Left lobe of liver (tissue), 2 donors: ENCODE data around the gene PAPSS2. TPM values are rescaled to one million over a fixed set of nuclear protein-coding genes. Genes with fewer than 3 reads are reported as not detected.
"Not testable (repeated sequence)": the region's sequence is repeated elsewhere in the genome, so short reads cannot be mapped to it uniquely, and the experiment has no call there.

Experiments used
- ATAC-seq: fragments of 200-7000 bp; cut with Tn5 transposase; one replicate; pipeline ENCODE4 v1.9.1; 2020; ENCODE audit warnings: mild to moderate bottlenecking, moderate library complexity
- DNase-seq: peaks from one replicate; pipeline ENCODE4 v3.0.0-alpha.2; 2020; ENCODE audit warnings: low spot score
- total RNA-seq: library from RNA; stranded (reverse); gene quantifications from one replicate; pipeline ENCODE4 v1.2.1, GENCODE V29; 2021
- donor health status: DM: no; HTN: no; CAD: no; lungs with moderate emphysema.
- donor health status: DM: no; HTN: yes; CAD: no.

PAPSS2 gene
- total RNA-seq, 1 donor from 2014 or later, result 120 TPM

DNA sequence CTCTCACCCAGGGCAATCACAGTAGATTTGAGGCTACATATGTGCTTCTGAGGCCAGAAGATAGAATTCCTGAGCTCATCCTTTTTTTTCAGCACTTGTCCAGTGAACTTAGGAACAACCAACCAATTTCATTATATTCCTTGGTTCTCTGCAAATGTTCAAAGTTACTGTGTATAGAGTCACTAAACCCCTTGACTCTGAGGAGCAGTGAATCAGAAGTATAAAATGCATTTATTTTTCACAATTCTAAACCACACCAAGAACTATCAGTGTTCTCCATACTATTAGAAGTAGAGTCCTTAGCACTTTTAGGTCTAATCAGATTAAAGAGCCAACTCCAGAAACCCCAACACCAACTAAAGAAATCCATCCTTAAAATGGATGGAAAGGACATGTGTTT, 19.6 kb upstream of the PAPSS2 start:
- DNase-seq (no peak), ATAC-seq (no peak)

DNA sequence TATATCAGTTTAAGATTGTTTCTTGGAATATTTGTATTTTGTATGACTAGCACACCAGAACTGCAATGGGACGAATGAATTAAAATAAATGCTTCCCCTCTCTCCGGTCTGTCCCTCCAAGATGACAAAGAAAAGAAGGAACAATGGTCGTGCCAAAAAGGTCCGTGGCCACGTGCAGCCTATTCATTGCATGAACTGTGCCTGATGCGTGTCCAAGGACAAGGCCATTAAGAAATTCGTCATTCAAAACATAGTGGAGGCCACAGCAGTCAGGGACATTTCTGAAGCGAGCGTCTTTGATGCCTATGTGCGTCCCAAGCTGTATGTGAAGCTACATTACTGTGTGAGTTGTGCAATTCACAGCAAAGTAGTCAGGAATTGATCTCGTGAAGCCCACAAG, 17.2 kb upstream of the PAPSS2 start:
- ATAC-seq, result no peak
- DNase-seq, result no peak

DNA sequence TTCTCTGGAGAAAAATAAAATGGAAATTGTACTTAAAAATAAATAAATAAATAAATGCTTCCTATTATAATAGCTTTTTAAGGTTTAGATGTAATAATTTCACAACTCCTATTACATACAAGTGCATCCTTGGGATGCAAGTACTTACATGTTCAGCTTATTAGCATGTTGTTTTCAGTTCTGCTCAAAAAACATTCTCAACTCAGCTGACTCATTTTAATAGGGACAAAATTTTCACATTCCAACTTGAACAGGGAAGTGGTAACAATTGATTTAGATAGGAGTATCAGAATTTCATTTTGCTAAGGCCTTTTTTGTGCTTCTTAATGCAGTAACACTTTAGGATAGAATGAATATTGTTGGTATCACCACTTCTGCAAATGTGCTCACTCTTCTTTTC, 16.7 kb upstream of the PAPSS2 start:
- ATAC-seq, result no peak
- DNase-seq, result no peak

DNA sequence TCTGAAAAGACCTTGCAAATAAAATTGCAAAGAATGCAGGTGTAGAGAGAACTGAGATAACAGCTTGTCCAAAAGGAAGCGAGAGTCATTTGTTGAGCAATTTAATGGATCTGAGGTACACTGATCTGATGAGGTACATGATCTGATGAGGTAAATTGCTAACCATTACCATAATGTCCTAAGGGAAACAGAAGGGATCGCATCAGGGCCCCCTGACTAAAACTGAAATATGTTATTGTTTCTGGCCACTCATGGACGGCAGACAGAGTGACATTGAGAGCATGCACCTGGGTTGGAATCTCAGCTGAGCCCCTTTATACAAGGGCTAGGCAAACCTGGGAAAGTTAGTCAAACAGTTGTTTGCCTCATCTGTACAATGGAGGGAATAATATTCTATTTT, 15.8 kb upstream of the PAPSS2 start:
- no peak for ATAC-seq
- DNase-seq, result no peak

DNA sequence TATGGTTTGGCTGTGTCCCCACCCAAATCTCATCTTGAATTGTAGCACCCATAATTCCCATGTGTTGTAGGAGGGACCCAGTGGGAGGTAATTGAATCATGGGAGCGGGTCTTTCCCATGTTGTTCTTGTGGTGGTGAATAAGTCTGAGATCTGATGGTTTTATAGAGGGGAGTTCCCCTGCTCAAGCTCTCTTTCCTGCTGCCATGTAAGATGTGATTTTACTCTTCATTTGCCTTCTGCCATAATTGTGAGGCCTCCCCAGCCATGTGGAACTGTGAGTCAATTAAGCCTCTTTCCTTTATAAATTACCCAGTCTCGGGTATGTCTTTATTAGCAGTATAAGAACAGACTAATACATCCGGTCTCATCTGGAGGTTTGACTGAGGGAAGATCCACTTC, 15.2 kb upstream of the PAPSS2 start:
- DNase-seq, ATAC-seq: not testable (repeated sequence)

DNA sequence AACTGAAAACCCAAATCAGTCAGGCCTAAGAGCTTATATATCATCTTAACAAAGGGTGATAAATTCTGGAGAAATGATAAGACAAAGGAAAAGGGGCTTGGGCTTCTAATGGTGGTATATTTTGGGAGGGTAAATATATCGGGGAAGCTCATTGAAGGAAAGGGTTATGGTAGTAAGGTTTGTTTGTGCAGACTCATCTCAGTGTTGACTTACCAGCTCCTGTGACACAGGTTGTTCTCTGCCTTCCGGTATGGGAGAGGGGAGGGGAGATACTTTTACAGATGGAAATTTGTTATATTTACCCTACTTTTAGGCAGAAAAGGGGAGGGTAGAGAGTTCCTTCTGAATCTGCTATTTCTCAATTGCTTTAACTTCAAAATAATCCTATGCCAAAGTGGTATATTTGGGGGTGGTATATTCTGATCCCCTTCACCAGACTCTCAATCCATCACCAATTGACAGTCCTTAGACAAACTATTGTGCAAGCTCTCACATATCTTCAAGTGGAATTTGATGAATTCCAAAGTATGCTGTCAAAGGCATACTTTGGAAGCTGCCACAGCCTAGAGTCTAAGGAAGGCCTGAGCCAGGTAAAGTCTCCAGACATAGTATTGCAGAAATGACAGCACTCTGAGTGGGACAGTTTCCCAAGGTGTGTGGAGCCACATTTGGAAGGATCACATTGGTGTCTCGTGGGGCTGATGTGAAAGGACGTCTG, 13.3 kb upstream of the PAPSS2 start:
- ATAC-seq (no peak), DNase-seq (no peak)

DNA sequence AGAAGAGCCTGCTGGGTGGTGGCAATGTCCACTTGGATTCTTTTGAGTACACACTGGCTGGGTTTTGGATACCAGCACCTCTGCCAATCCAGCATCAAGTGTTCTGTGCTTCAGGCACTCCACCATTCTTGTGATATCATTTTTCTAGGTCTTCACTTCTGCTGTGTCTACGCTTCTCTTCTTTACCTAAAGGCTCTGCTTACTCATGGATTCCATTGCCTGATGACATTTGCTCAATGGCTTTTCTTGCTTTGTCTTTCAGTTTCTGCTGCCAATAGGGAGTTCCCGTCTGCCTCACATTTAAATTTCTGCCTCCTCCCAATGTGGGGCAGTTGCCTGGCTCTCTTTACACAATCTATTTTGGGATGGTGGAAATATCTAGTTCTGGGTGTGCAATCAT, 12.7 kb upstream of the PAPSS2 start:
- ATAC-seq (peak; percentile 30), DNase-seq (no peak)

DNA sequence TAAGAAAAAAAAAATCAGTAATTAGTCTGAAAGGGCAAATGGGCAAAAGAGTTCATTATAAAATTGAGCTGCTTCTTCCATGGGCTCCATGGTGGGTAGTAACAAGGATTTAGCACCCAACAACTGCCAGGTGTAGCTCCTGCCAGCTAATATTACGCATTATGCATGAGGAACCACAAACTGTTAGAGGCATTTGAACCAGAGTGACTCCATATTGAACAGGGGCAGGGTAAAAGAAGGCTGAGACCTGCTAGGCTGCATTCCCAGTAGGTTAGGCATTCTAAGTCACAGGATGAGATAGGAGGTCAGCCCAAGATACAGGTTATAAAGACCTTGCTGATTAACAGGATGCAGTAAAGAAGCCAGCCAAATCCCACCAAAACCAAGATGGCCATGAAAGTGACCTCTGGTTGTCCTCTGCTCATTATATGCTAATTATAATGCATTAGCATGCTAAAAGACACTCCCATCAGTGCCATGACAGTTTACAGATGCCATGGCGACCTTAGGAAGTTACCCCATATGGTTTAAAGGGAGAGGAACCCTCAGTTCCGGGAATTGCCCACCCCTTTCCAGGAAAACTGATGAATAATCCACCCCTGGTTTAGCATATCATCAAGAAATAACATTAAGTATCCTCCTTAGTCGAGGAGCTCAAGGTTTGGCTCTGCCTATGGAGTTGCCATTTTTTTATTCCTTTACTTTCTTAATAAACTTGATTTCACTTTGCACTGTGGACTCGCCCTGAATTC, 8.7 kb upstream of the PAPSS2 start:
- DNase-seq, result no peak
- no peak for ATAC-seq

DNA sequence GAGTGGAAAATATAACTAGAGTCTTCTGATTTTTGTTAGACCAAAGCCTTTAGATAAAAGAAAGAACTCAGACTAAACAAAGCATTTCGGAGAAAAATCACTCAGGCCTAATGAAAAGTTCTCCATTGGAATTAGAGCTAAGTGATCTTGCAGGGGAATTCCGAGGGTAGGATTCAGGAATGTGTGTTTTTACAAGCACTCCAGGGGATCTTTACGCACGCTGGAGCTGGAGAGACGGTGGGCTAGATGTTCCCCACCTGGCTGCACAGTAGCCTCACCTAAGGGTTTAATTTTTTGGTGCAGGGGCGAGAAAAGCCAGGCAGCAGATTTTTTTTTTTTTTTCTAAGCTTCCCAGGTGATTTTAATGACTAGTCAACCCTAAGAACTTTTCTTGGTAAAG, 7.9 kb upstream of the PAPSS2 start:
- no peak for DNase-seq
- ATAC-seq, result no peak

DNA sequence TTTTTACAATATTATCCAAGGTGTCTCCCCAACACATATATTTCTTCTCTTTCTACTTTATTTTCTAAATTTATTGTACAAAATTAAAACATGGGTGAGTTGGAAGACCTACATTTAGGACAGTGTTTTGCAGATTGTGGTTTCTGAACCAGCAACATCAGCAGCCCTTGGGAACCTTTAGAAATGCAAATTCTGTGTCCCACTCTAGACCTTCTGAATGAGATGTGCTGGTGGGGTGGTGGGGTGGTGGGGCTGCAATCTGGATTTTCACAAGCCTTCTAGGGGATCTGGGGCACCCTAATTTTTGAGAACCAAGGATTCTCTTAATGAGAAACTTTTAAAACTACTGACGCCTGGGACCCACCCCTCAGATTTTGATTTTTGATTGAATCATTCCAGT, 7.4 kb upstream of the PAPSS2 start:
- no peak for DNase-seq

DNA sequence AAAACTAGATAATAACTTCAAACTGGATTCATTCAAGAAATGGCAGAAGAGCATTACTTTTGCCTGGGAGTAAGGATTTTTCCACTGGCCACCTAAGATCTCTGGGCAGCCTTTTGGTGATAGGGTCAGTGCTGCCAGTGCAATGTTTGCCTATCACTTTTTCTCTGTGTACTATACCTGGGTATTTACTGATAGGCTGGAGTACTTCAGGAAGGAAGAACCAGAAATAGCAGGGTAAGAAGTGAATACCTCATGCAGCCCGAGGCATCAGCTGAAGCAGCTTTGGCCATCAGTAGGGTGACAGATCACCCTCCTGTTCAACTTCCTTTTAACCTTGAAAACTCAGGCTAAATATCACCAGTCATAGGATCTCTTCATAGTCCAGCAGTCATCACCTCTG, 5.5 kb upstream of the PAPSS2 start:
- ATAC-seq, result peak; percentile 90
- no peak for DNase-seq

More for the DNA sequence above, 7.4 kb upstream of the PAPSS2 start:
- no peak for ATAC-seq

DNA sequence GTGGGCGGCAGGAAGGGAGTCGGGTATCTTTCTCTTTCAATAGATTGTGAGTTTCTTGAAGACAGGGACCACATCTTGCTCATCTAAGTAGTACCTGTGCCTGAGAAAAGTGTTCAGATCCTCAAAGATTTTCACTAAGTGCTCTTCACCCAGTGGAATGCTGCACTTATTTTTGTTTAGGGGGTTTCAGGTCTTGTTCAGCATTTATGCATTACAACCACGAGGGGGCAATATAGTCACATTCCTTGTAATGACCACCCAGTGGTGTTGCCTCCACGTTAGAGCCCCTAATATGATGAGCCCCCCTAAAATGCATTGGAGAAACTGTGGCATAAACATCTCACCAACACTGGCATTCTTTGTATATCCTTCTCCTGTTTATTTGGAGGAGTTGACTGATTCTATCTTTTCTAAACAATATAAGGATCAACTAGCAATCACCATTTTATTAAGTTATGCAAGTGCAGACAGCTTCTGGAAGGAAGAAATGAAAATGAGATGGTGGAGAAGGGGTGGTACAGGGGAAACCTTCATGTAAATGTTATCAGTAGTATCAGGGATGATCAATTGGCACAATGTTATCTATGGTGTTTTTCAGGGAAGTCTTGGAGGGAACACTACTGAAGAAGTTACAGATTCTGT, 3.1 kb upstream of the PAPSS2 start:
- ATAC-seq, result peak; percentile 21
- DNase-seq, result no peak

DNA sequence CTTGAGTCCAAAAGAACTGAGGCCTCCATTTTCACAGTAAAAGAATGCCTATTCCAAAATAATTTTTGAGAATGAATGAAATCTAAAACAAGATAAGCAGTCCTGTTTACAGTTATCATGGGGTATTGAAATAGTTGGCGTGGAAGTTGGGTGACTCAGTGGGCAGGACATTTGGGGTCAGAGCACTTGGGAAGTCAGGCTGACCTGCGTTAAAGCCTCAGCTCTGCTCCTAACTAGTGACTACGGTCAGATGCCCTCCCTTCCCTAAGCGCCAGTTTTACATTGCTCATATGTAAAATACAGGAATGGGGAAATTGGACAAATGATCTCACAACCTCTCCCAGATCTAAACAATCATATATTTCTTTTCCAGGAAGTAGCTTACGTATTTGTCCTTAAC, 2.3 kb upstream of the PAPSS2 start:
- no peak for ATAC-seq
- no peak for DNase-seq

DNA sequence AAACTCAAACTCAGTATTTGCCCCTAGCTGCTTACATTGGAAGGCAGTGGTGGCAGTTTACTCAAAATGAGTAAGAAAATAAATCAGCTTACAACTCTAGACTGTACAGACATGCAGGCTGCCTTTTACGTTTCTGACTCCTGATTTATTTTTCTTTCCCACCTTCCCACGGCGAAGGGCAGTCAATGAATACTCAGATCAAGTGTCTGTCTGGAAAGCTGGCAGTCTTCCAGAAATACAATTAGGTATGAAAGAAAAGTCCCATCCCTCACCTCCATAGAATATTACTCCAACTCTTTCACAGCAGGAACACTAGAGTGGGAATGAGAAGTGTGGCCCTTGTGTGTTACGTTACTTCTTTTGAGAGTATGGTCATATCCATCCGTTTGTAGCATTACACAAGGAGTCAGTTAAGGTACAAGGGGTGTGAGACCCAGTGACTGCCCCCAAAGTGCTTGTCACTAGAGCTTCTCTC, 1.3 kb upstream of the PAPSS2 start:
- ATAC-seq, result no peak
- no peak for DNase-seq

DNA sequence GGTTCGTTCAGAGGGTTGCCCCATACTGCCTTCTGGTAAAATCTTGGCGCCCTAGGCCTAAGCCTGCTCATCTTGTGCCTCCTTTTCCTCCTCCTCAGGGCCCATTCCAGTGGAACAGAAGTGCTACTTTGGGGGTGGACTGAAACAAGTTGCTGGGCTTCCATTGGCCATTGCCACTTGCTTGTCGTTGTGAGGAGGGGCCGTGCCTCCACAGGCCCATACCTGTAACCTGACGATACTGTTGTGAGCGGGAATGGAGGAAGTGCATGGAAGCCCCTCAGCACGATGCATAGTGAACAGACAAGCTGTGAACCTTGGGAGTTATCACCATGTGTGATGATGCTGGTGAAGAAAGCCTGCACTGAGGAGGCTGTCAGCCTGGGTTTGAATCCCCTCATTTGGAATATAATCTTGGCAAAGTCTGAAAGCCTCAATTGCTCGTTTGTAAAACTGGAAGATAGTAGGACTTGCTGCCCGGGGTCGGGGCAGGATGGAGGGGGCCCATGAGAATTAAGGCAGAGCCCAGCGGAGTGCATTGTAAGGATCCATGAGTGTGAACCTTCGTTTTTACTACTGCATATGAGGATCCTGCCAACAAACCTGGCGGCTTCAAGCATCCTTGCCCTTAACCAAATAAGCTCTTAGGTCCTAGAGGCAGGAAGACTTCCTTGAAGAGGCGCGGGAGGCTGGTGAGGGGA, 671 bp upstream of the PAPSS2 start:
- no peak for ATAC-seq
- no peak for DNase-seq

DNA sequence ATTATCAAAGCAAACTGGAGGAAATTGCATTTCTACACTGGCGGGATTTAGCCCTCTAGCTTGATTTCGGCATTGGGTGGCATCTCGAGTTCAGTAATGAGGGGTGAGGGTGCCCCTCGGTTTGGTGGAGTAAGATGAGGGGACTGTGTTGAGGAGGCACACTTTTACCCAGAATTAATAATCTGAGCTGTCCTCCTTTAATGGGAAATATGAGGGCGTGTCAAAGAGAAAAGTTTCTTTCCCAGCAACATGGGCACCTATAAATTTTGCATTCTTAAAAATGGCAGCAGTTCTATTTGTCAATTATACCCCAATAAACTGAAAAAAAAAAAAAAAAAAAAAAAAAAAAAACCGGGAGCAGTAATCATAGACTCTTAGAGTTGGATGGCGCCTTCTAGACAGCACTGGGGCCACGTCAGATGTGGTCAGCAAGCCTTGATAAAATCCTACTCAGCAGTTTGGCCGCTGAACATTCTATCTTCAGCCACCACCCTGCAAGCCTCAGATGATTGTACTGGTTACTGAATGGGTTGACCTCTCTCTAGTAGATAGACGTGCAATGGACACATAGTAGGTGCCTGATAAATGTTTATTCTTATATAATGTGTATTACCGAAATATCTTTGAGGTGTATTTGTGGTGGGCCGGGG, 931 bp downstream of the PAPSS2 start:
- DNase-seq, result peak; percentile 63

DNA sequence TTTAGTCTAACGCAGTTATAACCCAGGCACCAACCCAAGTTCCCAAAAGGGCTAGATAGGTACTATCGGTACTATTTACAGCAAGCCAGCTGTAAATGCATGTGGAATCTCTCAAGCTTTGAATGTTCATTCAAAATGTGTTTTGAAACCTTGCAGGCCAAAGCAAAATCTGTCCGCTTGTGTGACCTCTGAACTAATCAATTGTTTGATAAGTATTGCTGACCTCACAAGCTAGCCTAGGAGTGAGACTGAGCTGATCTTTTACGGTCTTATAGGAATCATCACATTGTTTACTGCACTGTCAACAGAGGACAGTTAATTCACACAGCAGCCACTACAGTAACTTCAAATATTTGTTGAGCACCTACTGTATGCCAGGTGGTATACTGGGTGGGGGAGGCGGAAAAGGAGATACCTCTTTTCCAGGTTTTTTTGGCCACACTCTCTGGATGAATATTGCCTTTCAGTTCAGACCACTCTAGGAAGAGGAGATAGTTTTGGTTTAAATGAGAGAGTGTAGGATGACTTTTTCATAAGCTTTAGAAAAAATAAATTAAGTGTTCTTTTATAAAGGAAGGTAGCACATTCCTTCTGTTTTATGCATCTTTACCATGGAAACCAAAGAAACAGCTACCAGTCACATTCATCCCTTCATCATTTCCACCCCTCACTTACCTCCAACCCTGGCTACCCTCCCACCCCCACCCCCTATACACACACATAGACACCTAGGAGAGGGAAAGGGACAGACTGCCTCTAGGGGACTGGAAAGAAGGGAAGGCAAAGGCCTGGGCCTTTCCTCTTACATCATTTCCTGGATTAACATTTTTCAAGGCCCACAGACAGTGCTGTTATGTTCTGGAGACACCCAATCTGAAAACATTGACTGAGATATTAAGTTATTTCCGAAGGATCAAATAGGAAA, 2.4 kb downstream of the PAPSS2 start:
- ATAC-seq, result peak; percentile 38
- DNase-seq, result no peak

More for the DNA sequence above, 931 bp downstream of the PAPSS2 start:
- peak; percentile 53 for ATAC-seq

DNA sequence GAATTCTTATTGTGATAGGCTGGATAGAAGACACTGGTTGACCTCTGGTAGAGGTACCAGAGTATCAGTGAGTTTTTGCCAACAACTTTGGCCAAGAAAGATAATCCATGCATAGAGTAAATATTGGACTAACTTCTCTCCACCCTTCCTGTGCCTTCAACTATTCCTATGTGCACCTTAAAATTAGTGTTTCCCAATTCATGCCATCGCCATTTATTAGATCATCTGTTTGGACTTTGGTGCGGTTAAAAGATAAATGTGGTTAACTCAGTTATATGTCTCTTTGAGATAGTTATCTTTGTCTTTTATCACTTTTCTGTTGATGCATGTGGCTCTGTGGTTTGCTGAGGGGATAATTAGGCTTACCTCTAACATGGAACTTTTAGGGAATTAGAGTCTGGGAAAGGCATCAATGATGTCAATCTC, 4.6 kb downstream of the PAPSS2 start:
- peak; percentile 59 for ATAC-seq

DNA sequence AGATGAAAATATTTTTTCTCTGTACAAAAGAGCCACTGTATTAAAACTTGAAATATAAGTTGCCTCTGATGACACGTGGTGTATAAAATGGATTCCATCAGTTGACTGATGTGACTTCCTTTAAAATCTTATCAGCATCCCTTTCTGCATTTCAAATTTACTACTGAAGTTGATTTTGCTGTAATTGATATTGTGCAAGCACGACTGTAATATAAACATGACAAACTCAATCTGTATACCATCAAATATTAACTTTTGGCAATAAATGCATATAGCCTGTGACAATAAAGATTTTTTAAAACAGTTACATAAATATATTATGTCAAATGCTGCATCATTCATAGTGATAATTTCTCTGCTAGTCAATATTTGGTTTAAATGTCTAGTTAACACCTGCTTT, 7.8 kb downstream of the PAPSS2 start:
- ATAC-seq, result no peak
- DNase-seq, result no peak

More for the DNA sequence above, 4.6 kb downstream of the PAPSS2 start:
- no peak for DNase-seq
